Loucy (cell line): ENCODE results near the gene NAB1.

Experiments
- EZH2phosphoT487 ChIP-seq: fragments of 200-600 bp; IDR thresholded peaks from 2 replicates; pipeline ENCODE4 v1.6.1; 2018; ENCODE audit warnings: antibody characterized with exemption, mild to moderate bottlenecking, moderate library complexity, borderline replicate concordance
- TF ChIP-seq, protein P1 (sequence below): fragments of 200-600 bp; sonication (generic); conservative IDR thresholded peaks from 2 replicates; pipeline ENCODE4 v1.5.1; 2014; ENCODE audit warnings: mild to moderate bottlenecking, antibody characterized with exemption, low read length

DNA sequence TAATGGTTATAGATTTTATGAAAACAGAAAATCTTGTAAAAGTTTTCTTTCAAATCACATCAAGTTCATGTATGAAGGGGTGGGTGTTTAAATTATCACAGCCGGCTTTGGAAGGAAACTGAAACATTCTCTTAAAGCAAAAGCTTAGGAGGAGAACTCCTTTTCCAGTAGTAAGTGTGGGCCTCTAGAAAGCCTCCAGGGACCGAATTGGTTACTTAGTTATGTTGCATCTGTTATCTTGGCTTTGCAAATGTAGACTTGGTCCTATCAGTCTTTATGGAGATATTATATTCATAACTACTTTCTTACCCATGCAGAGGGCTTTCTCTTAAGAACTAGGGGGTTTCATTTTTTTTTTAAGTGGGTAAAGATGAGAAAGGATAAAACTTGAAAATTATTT lies 7.4 kb downstream of the NAB1 start:
- TF ChIP-seq, protein P1, sequence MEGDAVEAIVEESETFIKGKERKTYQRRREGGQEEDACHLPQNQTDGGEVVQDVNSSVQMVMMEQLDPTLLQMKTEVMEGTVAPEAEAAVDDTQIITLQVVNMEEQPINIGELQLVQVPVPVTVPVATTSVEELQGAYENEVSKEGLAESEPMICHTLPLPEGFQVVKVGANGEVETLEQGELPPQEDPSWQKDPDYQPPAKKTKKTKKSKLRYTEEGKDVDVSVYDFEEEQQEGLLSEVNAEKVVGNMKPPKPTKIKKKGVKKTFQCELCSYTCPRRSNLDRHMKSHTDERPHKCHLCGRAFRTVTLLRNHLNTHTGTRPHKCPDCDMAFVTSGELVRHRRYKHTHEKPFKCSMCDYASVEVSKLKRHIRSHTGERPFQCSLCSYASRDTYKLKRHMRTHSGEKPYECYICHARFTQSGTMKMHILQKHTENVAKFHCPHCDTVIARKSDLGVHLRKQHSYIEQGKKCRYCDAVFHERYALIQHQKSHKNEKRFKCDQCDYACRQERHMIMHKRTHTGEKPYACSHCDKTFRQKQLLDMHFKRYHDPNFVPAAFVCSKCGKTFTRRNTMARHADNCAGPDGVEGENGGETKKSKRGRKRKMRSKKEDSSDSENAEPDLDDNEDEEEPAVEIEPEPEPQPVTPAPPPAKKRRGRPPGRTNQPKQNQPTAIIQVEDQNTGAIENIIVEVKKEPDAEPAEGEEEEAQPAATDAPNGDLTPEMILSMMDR, result no peak
- no peak for TF ChIP-seq EZH2phosphoT487
